Measurements from ENCODE around the gene MLXIP.

- TF ChIP-seq POLR2A (IDR thresholded peaks at IDR 0.05) (no peak), CTCF (IDR thresholded peaks at IDR 0.05) (peak; percentile 71 to 84 (median 76))
These were observed 44.6 kb downstream of the MLXIP start for GRCh38 chr12:122123051-122123760.

Data from right lobe of liver (tissue), 4 donors.